H9 (cell line): ENCODE measurements around the gene LIPC. TPM values are rescaled to one million over a fixed set of nuclear protein-coding genes. Genes with fewer than 3 reads are reported as not detected.

Source experiments
- DNase-seq: peaks from one replicate; pipeline ENCODE4 v3.0.0-alpha.2; 2017
- H2AFZ ChIP-seq: one replicate; pipeline ENCODE4 v1.6.1; 2013; ENCODE audit warnings: mild to moderate bottlenecking, low read length, control low read depth, moderate library complexity
- H2AK5ac ChIP-seq: 2 replicates; pipeline ENCODE4 v1.6.1; 2013; ENCODE audit warnings: low read length, control low read depth, mixed read lengths; ENCODE audit not compliant: insufficient read length
- H2BK120ac ChIP-seq: one replicate; pipeline ENCODE4 v1.6.1; 2013; ENCODE audit warnings: low read depth, mild to moderate bottlenecking, low read length, control low read depth, inconsistent platforms; ENCODE audit not compliant: poor library complexity, severe bottlenecking
- H2BK12ac ChIP-seq: 2 replicates; pipeline ENCODE4 v1.6.1; 2013; ENCODE audit warnings: low read length, control low read depth, mixed read lengths, low read depth; ENCODE audit not compliant: insufficient read length
- H2BK15ac ChIP-seq: 2 replicates; pipeline ENCODE4 v1.6.1; 2013; ENCODE audit warnings: low read depth, low read length, control low read depth
- H2BK20ac ChIP-seq: one replicate; pipeline ENCODE4 v1.6.1; 2013; ENCODE audit warnings: low read depth, mild to moderate bottlenecking, low read length, control low read depth, inconsistent platforms; ENCODE audit not compliant: poor library complexity, severe bottlenecking
- H2BK5ac ChIP-seq: 2 replicates; pipeline ENCODE4 v1.6.1; 2013; ENCODE audit warnings: low read length, control low read depth, mixed read lengths; ENCODE audit not compliant: insufficient read length
- H3K14ac ChIP-seq: 2 replicates; pipeline ENCODE4 v1.6.1; 2013; ENCODE audit warnings: low read length, control low read depth; ENCODE audit not compliant: insufficient read depth
- H3K18ac ChIP-seq: 2 replicates; pipeline ENCODE4 v1.6.1; 2013; ENCODE audit warnings: low read depth, mild to moderate bottlenecking, mixed read lengths, low read length, control low read depth; ENCODE audit not compliant: insufficient read length
- H3K23ac ChIP-seq: 2 replicates; pipeline ENCODE4 v1.6.1; 2013; ENCODE audit warnings: low read length, control low read depth, mixed read lengths, low read depth; ENCODE audit not compliant: insufficient read length
- H3K23me2 ChIP-seq: 2 replicates; pipeline ENCODE4 v1.6.1; 2013; ENCODE audit warnings: low read depth, mild to moderate bottlenecking, mixed read lengths, low read length, control low read depth; ENCODE audit not compliant: insufficient read length, poor library complexity, severe bottlenecking
- H3K27ac ChIP-seq: 2 replicates; pipeline ENCODE4 v1.5.1; 2013; ENCODE audit warnings: low read length, control low read depth, mixed read lengths, low read depth; ENCODE audit not compliant: insufficient read length
- H3K27me3 ChIP-seq: 2 replicates; pipeline ENCODE4 v1.6.1; 2013; ENCODE audit warnings: low read length, control low read depth, inconsistent platforms; ENCODE audit not compliant: insufficient read depth
- H3K4ac ChIP-seq: 2 replicates; pipeline ENCODE4 v1.6.1; 2013; ENCODE audit warnings: low read depth, mild to moderate bottlenecking, control low read depth, inconsistent platforms, low read length, moderate library complexity
- H3K4me1 ChIP-seq: 2 replicates; pipeline ENCODE4 v1.6.1; 2013; ENCODE audit warnings: low read length, control low read depth, inconsistent platforms; ENCODE audit not compliant: insufficient read depth
- H3K4me2 ChIP-seq: 2 replicates; pipeline ENCODE4 v1.6.1; 2013; ENCODE audit warnings: low read length, control low read depth, mixed read lengths; ENCODE audit not compliant: insufficient read length, insufficient read depth
- H3K56ac ChIP-seq: 2 replicates; pipeline ENCODE4 v1.6.1; 2013; ENCODE audit warnings: low read depth, mild to moderate bottlenecking, mixed read lengths, low read length, control low read depth; ENCODE audit not compliant: insufficient read length
- H3K79me1 ChIP-seq: 2 replicates; pipeline ENCODE4 v1.6.1; 2013; ENCODE audit warnings: low read depth, mild to moderate bottlenecking, moderate library complexity, low read length, control low read depth, inconsistent platforms; ENCODE audit not compliant: insufficient read depth, poor library complexity, severe bottlenecking
- H3K79me2 ChIP-seq: 2 replicates; pipeline ENCODE4 v1.6.1; 2013; ENCODE audit warnings: low read length, control low read depth, inconsistent platforms; ENCODE audit not compliant: insufficient read depth
- H3K9ac ChIP-seq: 2 replicates; pipeline ENCODE4 v1.6.1; 2013; ENCODE audit warnings: low read length, control low read depth, mixed read lengths; ENCODE audit not compliant: insufficient read length; ENCODE audit errors: extremely low read depth
- H3K9me3 ChIP-seq: one replicate; pipeline ENCODE4 v1.6.1; 2013; ENCODE audit warnings: low read depth, low read length, inconsistent platforms; ENCODE audit not compliant: control insufficient read depth
- H3T11ph ChIP-seq: one replicate; pipeline ENCODE4 v1.6.1; 2013; ENCODE audit warnings: mild to moderate bottlenecking, low read length, control low read depth, inconsistent platforms
- H4K20me1 ChIP-seq: one replicate; pipeline ENCODE4 v1.6.1; 2013; ENCODE audit not compliant: control insufficient read depth, insufficient read length, insufficient read depth
- H4K5ac ChIP-seq: 2 replicates; pipeline ENCODE4 v1.6.1; 2013; ENCODE audit warnings: low read depth, mild to moderate bottlenecking, mixed read lengths, low read length, control low read depth; ENCODE audit not compliant: insufficient read length
- H4K8ac ChIP-seq: replicated peaks from 2 replicates; pipeline ENCODE4 v1.6.1; 2013; ENCODE audit warnings: low read length, control low read depth, mixed read lengths, low read depth; ENCODE audit not compliant: insufficient read length
- H4K91ac ChIP-seq: 2 replicates; pipeline ENCODE4 v1.6.1; 2013; ENCODE audit warnings: low read depth, mild to moderate bottlenecking, moderate library complexity, mixed read lengths, low read length, control low read depth; ENCODE audit not compliant: insufficient read length
- H3K27ac Mint-ChIP-seq, 3 experiments: 2 replicates in 2 of 3; 3 replicates in 1 of 3; pipeline ENCODE4 v1.8.0; 2020 to 2021; ENCODE audit warnings: mixed read lengths in 3 of 3, mild to moderate bottlenecking in 1 of 3, moderate library complexity in 1 of 3
- H3K27me3 Mint-ChIP-seq: 2 replicates; pipeline ENCODE4 v1.8.0; 2021; ENCODE audit warnings: low read depth, mild to moderate bottlenecking, moderate library complexity, mixed read lengths
- H3K36me3 Mint-ChIP-seq, 3 experiments: 2 replicates in 2 of 3; 3 replicates in 1 of 3; pipeline ENCODE4 v1.8.0; 2020 to 2021; ENCODE audit warnings: low read depth in 3 of 3, mixed read lengths in 3 of 3; ENCODE audit not compliant: insufficient read depth in 1 of 3
- H3K4me1 Mint-ChIP-seq, 2 experiments: 2 replicates each; pipeline ENCODE4 v1.8.0; 2020; ENCODE audit warnings: mixed read lengths in 2 of 2
- H3K4me3 Mint-ChIP-seq, 2 experiments: 2 replicates in 1 of 2; 3 replicates in 1 of 2; pipeline ENCODE4 v1.8.0; 2020 to 2021; ENCODE audit warnings: mild to moderate bottlenecking in 2 of 2, mixed read lengths in 2 of 2, moderate library complexity in 1 of 2
- H3K9me3 Mint-ChIP-seq, 2 experiments: 2 replicates in 1 of 2; 3 replicates in 1 of 2; pipeline ENCODE4 v1.8.0; 2020; ENCODE audit warnings: mild to moderate bottlenecking in 2 of 2, mixed read lengths in 2 of 2, moderate library complexity in 1 of 2
- CTCF ChIP-seq: fragments of 200-600 bp; sonication (generic); conservative IDR thresholded peaks from 3 replicates; pipeline ENCODE4 v1.8.0; 2021; ENCODE audit warnings: antibody characterized with exemption, mild to moderate bottlenecking
- WGBS: extraction: QIAGEN DNeasy Blood & Tissue Kit; methylation state at CpG from one replicate; pipeline ENCODE4 v1.1.7; 2013; ENCODE audit warnings: missing lambda C conversion rate, low lambda C conversion rate, mixed read lengths; ENCODE audit not compliant: insufficient read length; ENCODE audit errors: extremely low coverage; 5-methylcytosine and 5-hydroxymethylcytosine counted together
- total RNA-seq: library from RNA; stranded (reverse); gene quantifications from 2 replicates; pipeline ENCODE4 v1.2.1, GENCODE V29; 2021

The LIPC gene
- total RNA-seq, 1 experiment from 2014 or later: not detected

GRCh38 chr15:58554758-58555157 lies 123.0 kb downstream of the LIPC start:
- Histone ChIP-seq H3K4ac (no peak overlapping the region), H3K4me2 (no peak overlapping the region), H3K79me2 (no peaks in the 10 kb centered on the region), H3K27me3 (no peaks in the 10 kb centered on the region), H3K23me2 (no peaks in the 10 kb centered on the region), H3K9ac (no peak overlapping the region), H2BK15ac (no peak overlapping the region), H3K4me1 (no peaks in the 10 kb centered on the region), H2BK12ac (no peak overlapping the region), H3K79me1 (no peaks in the 10 kb centered on the region), H3K18ac (no peak overlapping the region), H3K56ac (no peak overlapping the region), H3K14ac (no peak overlapping the region), H3K23ac (no peak overlapping the region), H4K8ac (no peak overlapping the region), H2BK5ac (no peak overlapping the region), H2BK20ac (no peak overlapping the region), H3K27ac (no peak overlapping the region), H4K91ac (no peak overlapping the region), H4K5ac (no peak overlapping the region), H4K20me1 (no peaks in the 10 kb centered on the region), H3T11ph (no peak overlapping the region), H2AFZ (no peak overlapping the region), H2AK5ac (no peak overlapping the region), H3K9me3 (no peaks in the 10 kb centered on the region), H2BK120ac (no peak overlapping the region)
- Mint-ChIP-seq H3K4me3 (no peak overlapping the region), H3K9me3 (peaks cover 8 to 15% of the 10 kb centered on the region in 2 experiments; a peak in 3 of 5 replicates), H3K27ac (no peak overlapping the region), H3K36me3 (peaks cover 0 to 15% (median 6%) of the 10 kb centered on the region in 3 experiments; a peak in 3 of 7 replicates), H3K4me1 (peaks cover 28 to 40% of the 10 kb centered on the region in 2 experiments), H3K27me3 (peaks cover 7% of the 10 kb centered on the region; the same call in 1 of the 2 replicates)
- DNase-seq: no peak
- TF ChIP-seq CTCF: no peak
- WGBS: no CpG with 5 or more reads among the region's 5 CpGs
